Prostate gland (tissue), 2 donors: ENCODE measurements around the gene ZNF106. TPM values are rescaled to one million over a fixed set of nuclear protein-coding genes. Genes with fewer than 3 reads are reported as not detected.

ENCODE experiments used
- DNase-seq: peaks from one replicate; pipeline ENCODE4 v3.0.0-alpha.2; 2019; ENCODE audit warnings: low spot score
- H3K27ac ChIP-seq, 2 donors: fragments of 200-600 bp; sonication (generic); 2 replicates each; pipeline ENCODE4 v1.5.1; 2017 to 2019
- H3K27me3 ChIP-seq: fragments of 200-600 bp; sonication (generic); replicated peaks from 2 replicates; pipeline ENCODE4 v1.5.1; 2019; ENCODE audit not compliant: insufficient read depth
- H3K36me3 ChIP-seq, 2 donors: fragments of 200-600 bp; sonication (generic); 1 replicate in 1 of 2; 2 replicates in 1 of 2; pipeline versions ENCODE4 v1.5.1 to v1.8.1; 2017 to 2019
- H3K4me1 ChIP-seq: fragments of 200-600 bp; sonication (generic); replicated peaks from 2 replicates; pipeline ENCODE4 v1.5.1; 2019
- H3K4me3 ChIP-seq, 2 donors: fragments of 200-600 bp; sonication (generic); 2 replicates each; pipeline ENCODE4 v1.5.1; 2017 to 2019
- H3K9me3 ChIP-seq: fragments of 200-600 bp; sonication (generic); 2 replicates; pipeline ENCODE4 v1.5.1; 2017
- CTCF ChIP-seq, 4 experiments: fragments of 200-600 bp in 2 of 4; fragments of 450-650 bp in 2 of 4; sonication (generic) in 2 of 4; IDR thresholded peaks; 1 replicate in 3 of 4; 2 replicates in 1 of 4; pipeline ENCODE4 v1.5.1; 2016 to 2019; ENCODE audit warnings: antibody characterized with exemption in 4 of 4, mild to moderate bottlenecking in 2 of 4, moderate library complexity in 2 of 4
- POLR2A ChIP-seq: fragments of 450-650 bp; IDR thresholded peaks from one replicate; pipeline ENCODE4 v1.6.1; 2016; ENCODE audit warnings: antibody characterized with exemption, mild to moderate bottlenecking
- POLR2AphosphoS5 ChIP-seq: sonication (generic); formaldehyde crosslinking; IDR thresholded peaks from one replicate; pipeline ENCODE4 v1.6.1; 2017; ENCODE audit warnings: antibody characterized with exemption
- WGBS: methylation state at CpG from one replicate; pipeline ENCODE4 v1.1.5; 2018; 5-methylcytosine and 5-hydroxymethylcytosine counted together
- intact Hi-C: fragments of 100-400 bp; cut with DNase I; formaldehyde crosslinking; loops from one replicate; pipeline ENCODE4 v1.14.2; 2022
- total RNA-seq, 2 donors: library from RNA; depleted of rRNA; stranded (reverse); fragments of >200 nt; gene quantifications; one replicate each; pipeline ENCODE4 v1.1.0, GENCODE V29; 2016

Gene ZNF106
- total RNA-seq, 2 donors from 2014 or later = 49.5 to 79.5 TPM

- Histone ChIP-seq H3K27me3 (no peaks in the 10 kb centered on the region), H3K9me3 (no peaks in the 10 kb centered on the region), H3K27ac (no peak overlapping the region), H3K36me3 (peaks cover 6 to 15% of the 10 kb centered on the region in 2 donors), H3K4me3 (no peak overlapping the region), H3K4me1 (no peaks in the 10 kb centered on the region)
- intact Hi-C loops = no loop called here
- no peak for DNase-seq
- 83% methylated on average over 7 of the region's 7 CpGs for WGBS
- no peak for TF ChIP-seq CTCF (IDR thresholded peaks at IDR 0.05)
- no peak for TF ChIP-seq POLR2AphosphoS5
- TF ChIP-seq POLR2A = no peak
These were observed 63.3 kb downstream of the ZNF106 start for GRCh38 chr15:42427429-42428223.

- Histone ChIP-seq H3K27me3 (no peaks in the 10 kb centered on the region), H3K4me3 (no peak overlapping the region), H3K27ac (no peak overlapping the region), H3K9me3 (no peaks in the 10 kb centered on the region), H3K36me3 (peaks cover 9 to 15% of the 10 kb centered on the region in 2 donors), H3K4me1 (no peaks in the 10 kb centered on the region)
- TF ChIP-seq POLR2AphosphoS5 = no peak
- TF ChIP-seq POLR2A = no peak
- no peak for TF ChIP-seq CTCF (IDR thresholded peaks at IDR 0.05)
- intact Hi-C loops = no loop called here
- no peak for DNase-seq
- WGBS = 87% methylated on average over 2 of the region's 2 CpGs
These were observed 69.6 kb downstream of the ZNF106 start for GRCh38 chr15:42421376-42421775.

- 86% methylated on average over 7 of the region's 7 CpGs for WGBS
- no peaks in the 10 kb centered on the region for H3K9me3 ChIP-seq
- no peak for DNase-seq
- no peak overlapping the region for H3K4me3 ChIP-seq
- TF ChIP-seq POLR2A (no peak), POLR2AphosphoS5 (no peak), CTCF (IDR thresholded peaks at IDR 0.05) (no peak)
- H3K27ac ChIP-seq = no peak overlapping the region
- no peaks in the 10 kb centered on the region for H3K4me1 ChIP-seq
- H3K27me3 ChIP-seq = no peaks in the 10 kb centered on the region
- intact Hi-C loops = no loop called here
- H3K36me3 ChIP-seq = peaks cover 7 to 9% of the 10 kb centered on the region in 2 donors
These were observed 71.6 kb downstream of the ZNF106 start for GRCh38 chr15:42419369-42419768.

GRCh38 chr15:42413920-42414319 lies 77.0 kb downstream of the ZNF106 start:
- WGBS = 28% methylated on average over 2 of the region's 2 CpGs
- intact Hi-C loops = no loop called here
- no peak for TF ChIP-seq POLR2A
- no peak for TF ChIP-seq CTCF (IDR thresholded peaks at IDR 0.05)
- TF ChIP-seq POLR2AphosphoS5 = no peak
- no peaks in the 10 kb centered on the region for H3K36me3 ChIP-seq
- H3K27ac ChIP-seq = no peak overlapping the region
- no peak for DNase-seq
- no peak overlapping the region for H3K4me3 ChIP-seq
- H3K27me3 ChIP-seq = no peaks in the 10 kb centered on the region
- H3K9me3 ChIP-seq = no peaks in the 10 kb centered on the region
- H3K4me1 ChIP-seq = no peaks in the 10 kb centered on the region

- H3K27ac ChIP-seq = no peak overlapping the region
- no peaks in the 10 kb centered on the region for H3K27me3 ChIP-seq
- intact Hi-C loops = no loop called here
- over 99% methylated on average over 7 of the region's 7 CpGs for WGBS
- no peak for TF ChIP-seq CTCF (IDR thresholded peaks at IDR 0.05)
- TF ChIP-seq POLR2AphosphoS5 = no peak
- TF ChIP-seq POLR2A = no peak
- no peak overlapping the region for H3K4me3 ChIP-seq
- H3K9me3 ChIP-seq = no peaks in the 10 kb centered on the region
- DNase-seq = no peak
- no peaks in the 10 kb centered on the region for H3K4me1 ChIP-seq
- H3K36me3 ChIP-seq = no peaks in the 10 kb centered on the region
These were observed 79.1 kb downstream of the ZNF106 start for GRCh38 chr15:42411884-42412283.
